Heart left ventricle (tissue), 16 donors: ENCODE results near the gene VPS45. TPM values are rescaled to one million over a fixed set of nuclear protein-coding genes. Genes with fewer than 3 reads are reported as not detected.

Source experiments
- ATAC-seq, 4 donors: fragments of 200-7000 bp; cut with Tn5 transposase; one replicate each; pipeline ENCODE4 v1.9.1; 2020 to 2022; ENCODE audit warnings: moderate library complexity in 4 of 4, mild to moderate bottlenecking in 3 of 4, moderate number of reproducible peaks in 1 of 4
- DNase-seq, 5 donors: peaks; one replicate each; pipeline ENCODE4 v3.0.0-alpha.2; 2020
- H3K27ac ChIP-seq, 12 donors: fragments of 200-600 bp; sonication (generic) in 4 of 12; one replicate each; pipeline versions ENCODE4 v1.5.0 to v1.8.0; 2016 to 2022; ENCODE audit warnings: mild to moderate bottlenecking in 2 of 12
- H3K27me3 ChIP-seq, 9 donors: fragments of 200-600 bp; sonication (generic) in 2 of 9; one replicate each; pipeline versions ENCODE4 v1.5.1 to v1.8.0; 2016 to 2022; ENCODE audit warnings: mild to moderate bottlenecking in 3 of 9
- H3K36me3 ChIP-seq, 9 donors: fragments of 200-600 bp; sonication (generic) in 2 of 9; one replicate each; pipeline versions ENCODE4 v1.5.0 to v1.8.0; 2018 to 2022; ENCODE audit warnings: mild to moderate bottlenecking in 2 of 9
- H3K4me1 ChIP-seq, 12 donors: fragments of 200-600 bp; sonication (generic) in 4 of 12; one replicate each; pipeline versions ENCODE4 v1.5.0 to v1.8.0; 2016 to 2022; ENCODE audit warnings: mild to moderate bottlenecking in 3 of 12
- H3K4me3 ChIP-seq, 12 donors: fragments of 200-600 bp; sonication (generic) in 4 of 12; one replicate each; pipeline versions ENCODE4 v1.5.0 to v1.8.0; 2017 to 2022; ENCODE audit warnings: mild to moderate bottlenecking in 9 of 12, moderate library complexity in 4 of 12
- H3K9me3 ChIP-seq, 12 donors: fragments of 200-600 bp; sonication (generic) in 4 of 12; one replicate each; pipeline versions ENCODE4 v1.5.0 to v1.8.0; 2016 to 2022; ENCODE audit warnings: mild to moderate bottlenecking in 1 of 12
- CTCF ChIP-seq, 12 donors: fragments of 200-600 bp; sonication (generic) in 4 of 12; IDR thresholded peaks; one replicate each; pipeline versions ENCODE4 v1.5.0 to v1.8.0; 2018 to 2022; ENCODE audit warnings: antibody characterized with exemption in 12 of 12, mild to moderate bottlenecking in 5 of 12
- POLR2A ChIP-seq, 2 donors: fragments of 450-650 bp; IDR thresholded peaks; one replicate each; pipeline ENCODE4 v1.6.1; 2017; ENCODE audit warnings: antibody characterized with exemption in 2 of 2, mild to moderate bottlenecking in 2 of 2, moderate library complexity in 2 of 2
- WGBS, 4 donors: extraction: QIAGEN DNeasy Blood & Tissue Kit in 2 of 4; methylation state at CpG; one replicate each; pipeline versions ENCODE4 v1.1.5 to v1.1.7; 2013 to 2018; 5-methylcytosine and 5-hydroxymethylcytosine counted together
- intact Hi-C, 10 donors: fragments of 100-400 bp; cut with DNase I; formaldehyde crosslinking; loops; one replicate each; pipeline versions ENCODE4 v1.11.1 to v1.14.2; 2022
- polyA plus RNA-seq, 2 donors: library from polyadenylated mRNA; stranded (reverse); fragments of 200-250 nt; gene quantifications; one replicate each; pipeline ENCODE4 v1.2.3, GENCODE V29; 2013
- total RNA-seq, 9 donors: library from RNA; depleted of rRNA in 2 of 9; stranded (reverse); fragments of >200 nt in 2 of 9; fragmentation: NEBNext Ultra II Directional in 3 of 9; extraction: Animal tissue kit (Norgen Biotek cat#: 25700) in 3 of 9; gene quantifications; one replicate each; pipeline versions ENCODE4 v1.1.0 to v1.2.4, GENCODE V29; 2016 to 2023
- donor health status: ischemic (EF 13 %, LVEDD 7.1; RV severe dilation, severe dysfunction).
- donor health status: healthy with polysubstance abuse.
- donor health status: DM: no; HTN: yes; CAD: no.
- donor health status: DM: no; HTN: no; CAD: no.
- donor health status: ischemic (EF 25% LVEDD 6.9; RV normal size, moderate dysfunction).
- donor health status: ischemic (EF 25% LVEDD 5.7; RV mildly dilated, moderate dysfunction).
- donor health status: healthy.
- donor health status: DM: yes; HTN: yes; CAD: no.
- donor health status: ischemic (EF 35%, LVEDD 5.7; RV mildly dilated, moderate dysfunction).
- donor health status: nonischemic (EF 11% LVEDD 7.7; RV severe dilation, severe dysfunction).
- donor health status: DM: yes; HTN: yes; CAD: no.
- donor health status: PGD.
- donor health status: ischemic (EF 29% LVEDD 5.4; RV normal size, mild dysfunction).
- donor health status: nonischemic (EF 23%, LVEDD 6.1; RV moderate dilation, normal function).

VPS45 gene
- total and polyA plus RNA-seq, 11 donors = 30.4 to 67.7 (median 49.2) TPM

GRCh38 chr1:150187560-150187931 is 120.0 kb downstream of the VPS45 start:
- peak in 3 of 4 donors; percentile 17 to 34 (median 23) for ATAC-seq
- Histone ChIP-seq H3K9me3 (peaks cover 0 to 5% (median 0%) of the 10 kb centered on the region in 12 donors), H3K4me3 (no peak overlapping the region), H3K27ac (peak overlapping the region in 7 of 12 donors; percentile 1 to 91 (median 49)), H3K36me3 (no peaks in the 10 kb centered on the region), H3K27me3 (no peaks in the 10 kb centered on the region), H3K4me1 (peaks cover 0 to 26% (median 6%) of the 10 kb centered on the region in 12 donors)
- no peak for DNase-seq
- intact Hi-C loops = loop anchor here in 5 of 10 donors (1.0 to 5.0 kb wide), 2 partner anchors 225 kb away; no protein-coding TSS in a partner anchor
- no peak for TF ChIP-seq POLR2A (IDR thresholded peaks at IDR 0.05)
- peak in 5 of 12 donors; percentile 1 to 36 (median 10) for TF ChIP-seq CTCF (IDR thresholded peaks at IDR 0.05)
- 0 to 8% (median 4%) methylated on average over 3 of the region's 3 CpGs for WGBS, 4 donors

DNA sequence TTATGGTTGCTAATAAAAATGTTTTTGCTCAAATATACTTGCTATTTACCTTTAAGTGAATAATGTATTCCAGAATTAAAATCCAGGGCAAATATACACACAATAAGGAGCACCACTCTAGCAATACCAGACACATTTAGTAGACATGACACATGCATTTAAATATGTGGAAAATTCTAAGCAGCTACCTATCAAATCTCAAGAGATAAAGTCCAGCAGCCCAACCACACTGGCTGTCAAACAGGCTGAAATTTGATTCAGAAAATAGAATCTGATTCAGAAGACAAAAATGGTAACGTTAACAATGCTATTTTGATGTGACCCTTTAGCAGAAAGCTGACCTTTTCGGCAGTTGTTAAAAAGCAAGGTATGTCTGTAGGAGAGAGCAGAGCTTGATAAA is 124.4 kb downstream of the VPS45 start:
- ATAC-seq = peak; percentile 85 to 95 (median 86)
- H3K9me3 ChIP-seq = peaks cover 0 to 5% (median 0%) of the 10 kb centered on the region in 12 donors
- 28 to 40% (median 31%) methylated on average over 2 of the region's 2 CpGs for WGBS, 4 donors
- intact Hi-C loops = no loop called here
- H3K27me3 ChIP-seq = no peaks in the 10 kb centered on the region
- no peaks in the 10 kb centered on the region for H3K36me3 ChIP-seq
- DNase-seq = peak in 1 of 5 donors; percentile 13
- H3K4me1 ChIP-seq = peaks cover 0 to 19% (median 6%) of the 10 kb centered on the region in 12 donors
- no peak overlapping the region for H3K4me3 ChIP-seq
- H3K27ac ChIP-seq = peak overlapping the region; percentile 38 to 96 (median 72)
- TF ChIP-seq POLR2A (IDR thresholded peaks at IDR 0.05) = no peak
- no peak for TF ChIP-seq CTCF (IDR thresholded peaks at IDR 0.05)

DNA sequence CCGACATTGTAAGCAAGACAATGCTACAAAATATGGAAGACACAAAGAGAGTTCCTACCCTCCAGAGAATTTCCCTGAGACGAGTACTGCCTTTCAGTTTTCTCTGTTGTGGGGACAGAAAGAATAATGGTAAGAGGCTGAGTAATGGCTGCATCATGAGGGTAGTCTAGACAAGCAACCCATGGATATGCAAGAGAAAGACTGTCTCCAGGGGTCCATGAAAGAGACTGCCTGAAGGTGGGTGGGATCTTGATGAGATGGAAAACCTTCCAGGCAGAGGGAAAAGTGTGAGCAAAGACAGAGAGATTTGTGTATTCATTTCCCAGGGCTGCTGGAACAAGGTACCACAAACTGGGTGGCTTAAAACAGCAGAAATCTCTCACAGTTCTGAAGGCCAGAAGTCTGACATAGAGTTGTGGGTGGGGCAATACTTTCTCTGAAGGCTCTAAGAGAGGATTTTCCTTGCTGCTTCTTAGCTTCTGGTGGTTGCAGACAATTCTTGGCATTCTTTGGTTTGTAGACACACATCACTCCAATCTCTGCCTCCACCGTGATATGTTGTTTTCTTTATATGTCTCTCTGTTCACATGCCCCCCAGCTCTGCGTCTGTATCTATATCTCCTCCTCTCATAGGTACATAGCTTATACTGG is 126.9 kb downstream of the VPS45 start:
- 81 to 88% (median 84%) methylated on average over 4 of the region's 4 CpGs for WGBS, 4 donors
- DNase-seq (no peak), ATAC-seq (no peak)
- Histone ChIP-seq H3K4me3 (no peak overlapping the region), H3K27me3 (no peaks in the 10 kb centered on the region), H3K27ac (no peak overlapping the region), H3K9me3 (peaks cover 0 to 5% (median 0%) of the 10 kb centered on the region in 12 donors), H3K4me1 (peaks cover 0 to 12% (median 0%) of the 10 kb centered on the region in 12 donors), H3K36me3 (no peaks in the 10 kb centered on the region)
- no peak for TF ChIP-seq CTCF (IDR thresholded peaks at IDR 0.05)
- no peak for TF ChIP-seq POLR2A (IDR thresholded peaks at IDR 0.05)
- intact Hi-C loops = no loop called here

Other genes with a start within 250 kb of the VPS45 start
- 10 to 100 TPM; 12.5 to 39.4 (median 14.0) TPM for gene BOLA1, start 168.2 kb upstream of the VPS45 start, total RNA-seq
- 10 to 100 TPM; 16.2 to 40.7 TPM for gene BOLA1, start 168.2 kb upstream of the VPS45 start, polyA plus RNA-seq
- gene SV2A, start 149.9 kb upstream of the VPS45 start, total RNA-seq = 1 to 10 TPM in 1 of 9 donors, under 1 TPM in 8; 0.20 to 1.4 (median 0.43) TPM
- under 1 TPM; 0.30 to 0.32 TPM for gene SV2A, start 149.9 kb upstream of the VPS45 start, polyA plus RNA-seq
- 10 to 100 TPM; 10.2 to 32.7 (median 23.7) TPM for gene SF3B4, start 140.0 kb upstream of the VPS45 start, total RNA-seq
- 10 to 100 TPM; 13.1 to 21.3 TPM for gene SF3B4, start 140.0 kb upstream of the VPS45 start, polyA plus RNA-seq
- 1 to 10 TPM; 1.9 to 4.5 (median 2.6) TPM for gene MTMR11, start 130.9 kb upstream of the VPS45 start, total RNA-seq
- 1 to 10 TPM; 1.6 TPM for gene MTMR11, start 130.9 kb upstream of the VPS45 start, polyA plus RNA-seq
- 10 to 100 TPM; 16.4 to 36.2 (median 28.0) TPM for gene OTUD7B, start 57.0 kb upstream of the VPS45 start, total RNA-seq
- gene OTUD7B, start 57.0 kb upstream of the VPS45 start, polyA plus RNA-seq = 10 to 100 TPM in 1 of 2 donors, 1 to 10 TPM in 1; 8.1 to 11.8 TPM
- gene PLEKHO1, start 82.1 kb downstream of the VPS45 start, total RNA-seq = 100 to 1,000 TPM in 2 of 9 donors, 10 to 100 TPM in 7; 46.8 to 152 (median 67.6) TPM
- gene PLEKHO1, start 82.1 kb downstream of the VPS45 start, polyA plus RNA-seq = 100 to 1,000 TPM; 184 to 200 TPM
- gene ANP32E, start 168.3 kb downstream of the VPS45 start, total RNA-seq = 10 to 100 TPM; 12.6 to 59.9 (median 33.6) TPM
- gene ANP32E, start 168.3 kb downstream of the VPS45 start, polyA plus RNA-seq = 10 to 100 TPM; 25.3 to 43.6 TPM
- 10 to 100 TPM in 1 of 9 donors, 1 to 10 TPM in 7, under 1 TPM in 1; 0.56 to 16.5 (median 4.2) TPM for gene CA14, start 190.0 kb downstream of the VPS45 start, total RNA-seq
- 10 to 100 TPM in 1 of 2 donors, 1 to 10 TPM in 1; 3.1 to 22.2 TPM for gene CA14, start 190.0 kb downstream of the VPS45 start, polyA plus RNA-seq
- gene APH1A, start 201.2 kb downstream of the VPS45 start, total RNA-seq = 100 to 1,000 TPM in 1 of 9 donors, 10 to 100 TPM in 8; 50.1 to 102 (median 59.8) TPM
- 10 to 100 TPM; 53.9 to 97.8 TPM for gene APH1A, start 201.2 kb downstream of the VPS45 start, polyA plus RNA-seq
- 10 to 100 TPM in 6 of 9 donors, 1 to 10 TPM in 3; 5.0 to 30.5 (median 10.7) TPM for gene C1orf54, start 205.0 kb downstream of the VPS45 start, total RNA-seq
- gene C1orf54, start 205.0 kb downstream of the VPS45 start, polyA plus RNA-seq = 10 to 100 TPM; 18.5 to 20.9 TPM
- 10 to 100 TPM in 4 of 9 donors, 1 to 10 TPM in 5; 2.3 to 23.9 (median 7.1) TPM for gene CIART, start 214.8 kb downstream of the VPS45 start, total RNA-seq
- 10 to 100 TPM in 1 of 2 donors, 1 to 10 TPM in 1; 4.1 to 15.0 TPM for gene CIART, start 214.8 kb downstream of the VPS45 start, polyA plus RNA-seq
- gene MRPS21, start 226.1 kb downstream of the VPS45 start, total RNA-seq = 10 to 100 TPM; 44.5 to 77.2 (median 61.0) TPM
- 100 to 1,000 TPM in 1 of 2 donors, 10 to 100 TPM in 1; 64.2 to 139 TPM for gene MRPS21, start 226.1 kb downstream of the VPS45 start, polyA plus RNA-seq